Limb (tissue), 2 donors: ENCODE data around the gene NOS3.
A peak's percentile ranks its signal among the peaks of the same experiment; 100 is the strongest.

Source experiments
- DNase-seq, 2 donors: peaks; one replicate each; pipeline ENCODE4 v3.0.0-alpha.2; 2016; ENCODE audit errors: extremely low spot score in 2 of 2

NOS3 gene

GRCh38 chr7:150951521-150951920, 39.3 kb upstream of the NOS3 start:
- DNase-seq: peak in 1 of 2 donors; percentile 12

GRCh38 chr7:150952331-150953050, 38.3 kb upstream of the NOS3 start:
- no peak for DNase-seq

- no peak for DNase-seq
Measured at GRCh38 chr7:150953061-150953997, 37.5 kb upstream of the NOS3 start.

GRCh38 chr7:150954201-150954985, 36.4 kb upstream of the NOS3 start:
- DNase-seq: no peak

- no peak for DNase-seq
Measured at GRCh38 chr7:150954986-150955518, 35.8 kb upstream of the NOS3 start.

- peak; percentile 63 to 87 for DNase-seq
Measured at GRCh38 chr7:150955519-150956394, 35.1 kb upstream of the NOS3 start.

GRCh38 chr7:150956395-150957132, 34.3 kb upstream of the NOS3 start:
- no peak for DNase-seq

- DNase-seq: no peak
Measured at GRCh38 chr7:150957133-150958020, 33.4 kb upstream of the NOS3 start.

GRCh38 chr7:150958062-150958552, 32.7 kb upstream of the NOS3 start:
- no peak for DNase-seq

- DNase-seq: no peak
Measured at GRCh38 chr7:150958597-150958996, 32.2 kb upstream of the NOS3 start.

- DNase-seq: no peak
Measured at GRCh38 chr7:150959081-150959480, 31.7 kb upstream of the NOS3 start.

GRCh38 chr7:150959739-150960734, 30.8 kb upstream of the NOS3 start:
- DNase-seq: no peak

GRCh38 chr7:150961510-150962289, 29.1 kb upstream of the NOS3 start:
- DNase-seq: no peak

GRCh38 chr7:150962290-150962552, 28.6 kb upstream of the NOS3 start:
- DNase-seq: no peak

- DNase-seq: peak in 1 of 2 donors; percentile 76
Measured at GRCh38 chr7:150962553-150963399, 28.0 kb upstream of the NOS3 start.
